Skeletal muscle satellite cell (primary cell): ENCODE data around the gene GRPEL1.

Experiments used
- H3K27me3 ChIP-seq: 2 replicates; pipeline ENCODE4 v1.7.0; 2013; ENCODE audit warnings: low read length; ENCODE audit not compliant: control insufficient read depth, insufficient read depth
- H3K36me3 ChIP-seq: 2 replicates; pipeline ENCODE4 v1.7.0; 2013; ENCODE audit warnings: mild to moderate bottlenecking, control low read depth, low read length; ENCODE audit not compliant: insufficient read depth
- H3K4me1 ChIP-seq: 2 replicates; pipeline ENCODE4 v1.7.0; 2013; ENCODE audit warnings: low read length; ENCODE audit not compliant: control insufficient read depth, insufficient read depth
- H3K4me2 ChIP-seq: 2 replicates; pipeline ENCODE4 v1.7.0; 2013; ENCODE audit warnings: mild to moderate bottlenecking, low read length
- H3K4me3 ChIP-seq: 2 replicates; pipeline ENCODE4 v1.7.0; 2013; ENCODE audit warnings: low read length
- H3K9ac ChIP-seq: 2 replicates; pipeline ENCODE4 v1.7.0; 2013; ENCODE audit warnings: mild to moderate bottlenecking, low read depth, low read length, moderate library complexity
- H3K9me3 ChIP-seq: replicated peaks from 2 replicates; pipeline ENCODE4 v1.7.0; 2013; ENCODE audit warnings: mild to moderate bottlenecking, control low read depth, low read length

Gene GRPEL1

DNA sequence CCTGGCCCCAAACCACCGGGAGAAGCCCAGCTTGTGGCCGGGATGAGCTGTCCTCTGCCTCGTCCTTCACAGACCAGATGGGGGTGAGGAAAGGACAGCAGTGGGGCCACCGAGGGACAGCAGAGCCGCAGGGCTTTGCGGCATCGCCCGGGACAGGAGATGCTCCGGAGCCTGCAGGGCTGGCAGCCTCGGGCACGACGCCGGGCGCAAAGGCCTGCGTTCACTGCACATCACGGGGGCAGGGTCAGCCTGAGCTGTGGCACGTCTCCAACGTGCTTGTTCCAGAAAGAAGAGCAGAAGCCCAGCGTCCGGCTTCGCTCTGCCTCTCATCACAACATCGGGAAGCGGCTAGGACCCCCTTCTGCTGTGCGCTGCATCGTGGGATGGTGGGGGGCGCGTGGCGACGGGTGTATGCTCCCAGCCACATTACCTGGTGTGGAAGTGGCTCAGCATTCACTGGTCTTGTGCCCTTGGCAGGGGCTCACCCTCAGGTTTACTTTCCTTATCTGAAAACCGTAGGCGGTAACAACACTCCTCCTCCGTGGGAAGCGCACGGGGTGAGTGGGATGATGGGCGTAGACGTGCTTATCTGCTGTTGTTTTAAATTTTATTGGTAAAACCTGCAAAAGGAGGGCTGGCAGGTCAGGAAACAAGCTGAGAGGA, 17.3 kb downstream of the GRPEL1 start:
- Histone ChIP-seq H3K4me3 (no peak overlapping the region), H3K4me1 (peaks cover 36% of the 10 kb centered on the region), H3K9ac (no peak overlapping the region), H3K36me3 (peaks cover 20% of the 10 kb centered on the region), H3K4me2 (no peak overlapping the region), H3K27me3 (no peaks in the 10 kb centered on the region), H3K9me3 (no peaks in the 10 kb centered on the region)

- Histone ChIP-seq H3K9me3 (no peaks in the 10 kb centered on the region), H3K4me1 (peaks cover 36% of the 10 kb centered on the region), H3K9ac (no peak overlapping the region), H3K4me2 (no peak overlapping the region), H3K27me3 (no peaks in the 10 kb centered on the region), H3K36me3 (peaks cover 14% of the 10 kb centered on the region), H3K4me3 (no peak overlapping the region)
Observed at GRCh38 chr4:7049739-7050138, 18.1 kb downstream of the GRPEL1 start.

- Histone ChIP-seq H3K4me1 (peaks cover 36% of the 10 kb centered on the region), H3K9me3 (no peaks in the 10 kb centered on the region)
Observed at GRCh38 chr4:7049295-7049694, 18.6 kb downstream of the GRPEL1 start.

DNA sequence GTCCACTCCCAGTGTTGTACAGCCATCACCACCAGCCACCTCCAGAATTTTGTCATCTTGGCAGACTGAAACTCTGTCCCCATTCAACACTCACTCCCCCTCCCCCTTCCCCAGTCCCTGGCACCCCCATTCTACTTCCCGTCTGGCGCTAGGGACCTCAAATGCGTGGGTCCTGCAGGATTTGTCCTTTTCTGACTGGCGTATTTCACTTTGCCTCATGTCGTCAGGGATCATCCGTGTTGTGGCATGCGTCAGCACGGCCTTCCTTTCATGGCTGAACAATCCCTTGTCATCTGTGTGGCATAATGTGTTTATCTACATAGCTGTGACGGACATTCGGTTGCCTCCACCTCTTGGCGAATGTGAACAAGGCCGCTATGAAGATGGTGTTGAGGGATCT, 19.2 kb downstream of the GRPEL1 start:
- peaks cover 42% of the 10 kb centered on the region for H3K4me1 ChIP-seq
- no peak overlapping the region for H3K9ac ChIP-seq
- H3K36me3 ChIP-seq, result peaks cover 3% of the 10 kb centered on the region
- no peak overlapping the region for H3K4me3 ChIP-seq
- H3K4me2 ChIP-seq, result no peak overlapping the region
- H3K9me3 ChIP-seq, result no peaks in the 10 kb centered on the region
- no peaks in the 10 kb centered on the region for H3K27me3 ChIP-seq

More at GRCh38 chr4:7049295-7049694, 18.6 kb downstream of the GRPEL1 start:
- H3K4me2 ChIP-seq, result no peak overlapping the region
- no peaks in the 10 kb centered on the region for H3K27me3 ChIP-seq
- H3K36me3 ChIP-seq, result peaks cover 10% of the 10 kb centered on the region
- H3K4me3 ChIP-seq, result no peak overlapping the region
- no peak overlapping the region for H3K9ac ChIP-seq

DNA sequence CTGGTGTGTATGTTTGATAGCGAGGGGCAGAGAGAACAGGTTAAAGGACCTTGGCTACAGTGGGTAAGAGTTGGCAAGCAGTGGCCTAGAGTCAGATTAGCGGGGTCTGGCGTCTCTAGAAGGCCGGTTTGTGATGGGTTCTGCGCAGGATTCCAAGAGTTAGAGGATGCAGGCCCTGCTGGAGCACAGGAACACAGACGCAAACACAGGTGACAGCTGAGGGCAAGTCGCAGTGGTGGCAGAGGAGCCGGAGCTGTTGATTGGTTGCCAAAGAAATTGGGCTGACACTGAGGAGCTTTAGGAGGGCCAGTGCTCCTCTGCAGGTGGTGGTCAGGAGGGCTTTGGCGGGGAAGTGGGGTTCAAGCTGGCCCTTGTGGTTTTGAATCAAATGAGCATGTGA, 20.9 kb downstream of the GRPEL1 start:
- Histone ChIP-seq H3K4me1 (peaks cover 37% of the 10 kb centered on the region), H3K4me2 (peak overlapping the region; percentile 89), H3K9ac (no peak overlapping the region), H3K36me3 (no peaks in the 10 kb centered on the region), H3K27me3 (no peaks in the 10 kb centered on the region), H3K4me3 (no peak overlapping the region), H3K9me3 (no peaks in the 10 kb centered on the region)

DNA sequence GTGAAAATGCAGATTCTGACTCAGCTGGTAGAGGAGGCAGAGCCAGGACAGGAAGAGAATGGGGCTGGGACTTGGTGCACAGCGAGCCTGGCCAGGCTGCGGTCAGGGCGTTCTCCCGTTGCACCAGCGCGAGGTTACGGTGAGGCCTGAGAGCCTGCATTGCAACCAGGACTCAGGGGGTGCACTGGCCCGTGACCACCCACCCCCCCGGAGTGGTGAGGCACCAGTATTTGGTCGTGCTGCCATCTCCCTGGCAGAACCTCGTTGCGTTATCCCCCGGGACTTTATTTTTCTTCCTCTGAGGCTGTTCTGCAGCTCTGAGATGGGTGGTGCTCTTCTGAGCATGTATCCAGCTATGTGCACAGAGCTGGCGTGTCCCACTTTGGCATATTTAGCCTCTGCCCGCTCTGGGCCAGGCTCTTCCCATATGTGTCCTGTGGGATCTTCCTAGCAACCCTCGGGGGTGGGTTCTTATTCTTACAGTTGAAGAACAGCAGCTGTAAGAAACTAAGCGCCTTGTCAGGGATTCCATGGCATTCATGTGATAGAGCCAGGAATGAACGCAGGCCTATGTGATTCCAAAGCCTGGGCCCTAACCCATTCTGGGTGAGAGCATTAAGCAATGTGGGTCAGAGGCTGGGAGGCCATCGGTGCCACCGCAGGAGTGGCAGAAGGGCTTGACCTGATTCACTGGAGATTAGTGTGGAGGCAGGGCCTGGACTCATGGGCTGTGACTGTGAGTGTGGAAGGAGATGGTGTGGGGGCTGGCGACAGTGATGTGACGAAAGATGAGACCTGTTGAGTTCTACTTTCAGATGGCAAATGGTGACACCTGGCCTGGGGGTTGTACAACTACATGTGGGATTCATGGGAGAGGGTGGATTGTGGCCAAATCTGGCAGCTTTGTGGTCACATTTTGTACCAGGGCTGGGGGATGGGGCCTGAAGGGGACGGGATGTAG, 21.6 kb downstream of the GRPEL1 start:
- peaks cover 45% of the 10 kb centered on the region for H3K4me1 ChIP-seq

GRCh38 chr4:7045553-7045952, 22.3 kb downstream of the GRPEL1 start:
- Histone ChIP-seq H3K36me3 (no peaks in the 10 kb centered on the region), H3K4me2 (peak overlapping the region; percentile 89), H3K9ac (peak overlapping the region; percentile 29), H3K4me1 (peaks cover 47% of the 10 kb centered on the region), H3K4me3 (peak overlapping the region; percentile 33), H3K9me3 (no peaks in the 10 kb centered on the region), H3K27me3 (no peaks in the 10 kb centered on the region)

More for the DNA sequence above, 21.6 kb downstream of the GRPEL1 start:
- Histone ChIP-seq H3K4me3 (peak overlapping the region; percentile 33), H3K9me3 (no peaks in the 10 kb centered on the region), H3K27me3 (no peaks in the 10 kb centered on the region), H3K36me3 (no peaks in the 10 kb centered on the region), H3K9ac (peak overlapping the region; percentile 29), H3K4me2 (peak overlapping the region; percentile 89)

DNA sequence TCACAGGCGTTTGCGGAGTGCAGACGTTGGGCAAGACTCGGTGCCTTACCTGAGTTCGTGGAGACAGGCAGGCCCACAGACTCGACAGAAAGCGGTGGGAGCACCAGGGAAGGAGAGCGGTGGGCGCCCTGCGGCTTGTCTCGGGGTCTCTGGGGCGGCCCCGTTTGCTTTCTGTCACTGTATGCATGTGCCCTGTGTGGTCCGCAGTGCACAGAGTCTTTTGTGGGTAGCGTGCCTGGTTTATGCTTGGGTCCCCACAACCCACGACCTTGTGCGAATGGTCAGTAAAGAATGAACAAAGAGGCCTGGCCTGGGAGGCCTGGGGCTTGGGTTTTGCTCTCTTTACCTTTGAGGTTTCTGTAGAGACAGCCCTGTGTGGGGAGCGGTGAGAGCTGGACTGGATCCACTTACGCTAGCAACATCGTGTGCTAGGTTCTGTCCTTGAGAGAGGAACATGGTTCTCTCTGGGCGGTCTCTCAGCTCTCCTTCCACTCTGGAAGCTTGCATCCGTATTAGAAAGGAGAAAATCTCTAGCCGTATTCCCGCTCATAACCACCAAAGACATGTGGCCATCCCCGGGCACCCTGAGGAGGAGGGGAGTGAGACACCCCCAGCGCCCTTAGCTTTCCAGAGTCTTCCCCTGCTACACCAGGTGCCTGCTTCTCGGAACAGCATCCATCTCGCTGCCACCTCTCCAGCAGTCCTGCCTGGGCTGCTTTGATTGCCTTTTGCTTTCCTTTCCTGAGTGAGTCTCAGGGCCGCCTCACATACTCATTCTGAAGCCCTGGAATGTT, 23.5 kb downstream of the GRPEL1 start:
- peak overlapping the region; percentile 95 for H3K9ac ChIP-seq
- peak overlapping the region; percentile 99 for H3K4me3 ChIP-seq
- H3K36me3 ChIP-seq, result no peaks in the 10 kb centered on the region
- peaks cover 47% of the 10 kb centered on the region for H3K4me1 ChIP-seq
- no peaks in the 10 kb centered on the region for H3K9me3 ChIP-seq
- H3K4me2 ChIP-seq, result peak overlapping the region; percentile 89
- no peaks in the 10 kb centered on the region for H3K27me3 ChIP-seq

GRCh38 chr4:7043284-7044136, 24.4 kb downstream of the GRPEL1 start, which contains the start of gene TADA2B:
Gene TADA2B (plus strand): TSS chr4:7043372. CDS start chr4:7043580, 208 bp downstream.
- Histone ChIP-seq H3K36me3 (no peaks in the 10 kb centered on the region), H3K4me3 (peak within 1 kb of the TSS; percentile 99), H3K9ac (peak within 1 kb of the TSS; percentile 95), H3K27me3 (no peaks in the 10 kb centered on the region), H3K4me2 (peak within 1 kb of the TSS; percentile 99), H3K4me1 (peaks cover 47% of the 10 kb centered on the region), H3K9me3 (no peaks in the 10 kb centered on the region)

DNA sequence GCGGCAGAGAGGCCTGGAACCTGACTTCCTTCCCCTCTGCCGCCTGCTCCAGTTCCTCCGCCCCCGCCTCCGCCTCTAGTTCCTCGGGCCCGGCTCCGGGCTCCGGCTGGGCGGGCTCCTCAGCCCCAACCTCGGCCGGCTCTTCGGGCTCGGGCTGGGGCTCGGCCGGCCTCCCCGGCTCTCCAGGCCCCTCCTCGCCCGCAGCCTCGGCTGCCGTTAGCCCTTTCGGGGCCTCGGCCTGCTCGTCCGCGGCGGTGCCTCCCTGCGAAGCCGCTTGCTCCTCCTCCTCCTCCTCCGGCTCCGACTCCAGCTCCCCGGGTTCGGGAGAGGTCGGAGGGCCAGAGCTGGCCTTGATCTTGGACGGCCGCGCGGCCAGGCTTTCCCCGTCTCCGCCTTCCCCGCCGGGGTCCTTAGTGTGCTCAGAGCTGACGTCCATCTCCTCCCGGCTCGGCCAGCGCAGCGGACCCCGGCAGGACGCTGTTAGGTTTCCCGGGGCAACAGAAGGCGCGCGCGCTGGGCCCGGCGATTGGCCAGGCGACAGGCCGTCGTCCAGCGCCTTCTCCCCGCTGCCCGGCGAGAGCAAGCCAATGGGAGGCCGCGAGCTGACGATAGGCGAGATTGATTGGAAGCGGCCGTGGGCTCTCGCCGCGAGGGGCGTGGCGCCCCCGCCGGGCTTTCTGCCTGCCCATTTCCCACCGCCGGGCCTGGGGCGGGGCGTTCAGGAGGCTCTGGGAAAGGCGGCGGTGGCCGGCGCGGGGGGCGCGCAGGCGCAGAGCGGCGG, 25.2 kb downstream of the GRPEL1 start:
- Histone ChIP-seq H3K36me3 (no peaks in the 10 kb centered on the region), H3K27me3 (no peaks in the 10 kb centered on the region), H3K9me3 (no peaks in the 10 kb centered on the region), H3K4me3 (peak overlapping the region; percentile 96), H3K4me1 (peaks cover 47% of the 10 kb centered on the region), H3K9ac (peak overlapping the region; percentile 79), H3K4me2 (peak overlapping the region; percentile 99)
